ENCODE results near the gene ADD1. TPM values are rescaled to one million over a fixed set of nuclear protein-coding genes. Genes with fewer than 3 reads are reported as not detected.
"Not testable (repeated sequence)": the region's sequence is repeated elsewhere in the genome, so short reads cannot be mapped to it uniquely, and the experiment has no call there.

Gene ADD1
- total RNA-seq, 1 donor from 2014 or later: 283 TPM

GRCh38 chr4:2915789-2916188, 72.1 kb downstream of the ADD1 start:
- intact Hi-C loops (cut with micrococcal nuclease): no loop called here

- intact Hi-C loops (cut with micrococcal nuclease): not testable (repeated sequence)
Observed at GRCh38 chr4:2916696-2917095, 73.1 kb downstream of the ADD1 start.

GRCh38 chr4:2918300-2918699, 74.7 kb downstream of the ADD1 start:
- intact Hi-C loops (cut with micrococcal nuclease): not testable (repeated sequence)

- intact Hi-C loops (cut with micrococcal nuclease): not testable (repeated sequence)
Observed at GRCh38 chr4:2918714-2919113, 75.1 kb downstream of the ADD1 start.

GRCh38 chr4:2922453-2923101, 78.9 kb downstream of the ADD1 start:
- intact Hi-C loops (cut with micrococcal nuclease): not testable (repeated sequence)

- intact Hi-C loops (cut with micrococcal nuclease): no loop called here
Observed at GRCh38 chr4:2923141-2923551, 79.5 kb downstream of the ADD1 start.

- intact Hi-C loops (cut with micrococcal nuclease): no loop called here
Observed at GRCh38 chr4:2923668-2924173, 80.1 kb downstream of the ADD1 start.

- intact Hi-C loops (cut with micrococcal nuclease): no loop called here
Observed at GRCh38 chr4:2924286-2924685, 80.6 kb downstream of the ADD1 start.

GRCh38 chr4:2924765-2925301, 81.2 kb downstream of the ADD1 start:
- intact Hi-C loops (cut with micrococcal nuclease): no loop called here

- intact Hi-C loops (cut with micrococcal nuclease): no loop called here
Observed at GRCh38 chr4:2925496-2925895, 81.9 kb downstream of the ADD1 start.

GRCh38 chr4:2925931-2926860, 82.6 kb downstream of the ADD1 start:
- intact Hi-C loops (cut with micrococcal nuclease): no loop called here

GRCh38 chr4:2927016-2927695, 83.5 kb downstream of the ADD1 start:
- intact Hi-C loops (cut with micrococcal nuclease): no loop called here

- intact Hi-C loops (cut with micrococcal nuclease): no loop called here
Observed at GRCh38 chr4:2927696-2928075, 84.0 kb downstream of the ADD1 start.

GRCh38 chr4:2928242-2929176, 84.9 kb downstream of the ADD1 start:
- intact Hi-C loops (cut with micrococcal nuclease): no loop called here

- intact Hi-C loops (cut with micrococcal nuclease): no loop called here
Observed at GRCh38 chr4:2929469-2929868, 85.8 kb downstream of the ADD1 start.

- intact Hi-C loops (cut with micrococcal nuclease): loop anchor here (5.0 to 10.0 kb wide), 2 partner anchors 463 to 515 kb away; partner anchors contain the start of genes CFAP99, RNF4 and ZFYVE28
Observed at GRCh38 chr4:2930135-2930757, 86.6 kb downstream of the ADD1 start.

GRCh38 chr4:2930758-2931511, 87.3 kb downstream of the ADD1 start:
- intact Hi-C loops (cut with micrococcal nuclease): loop anchor here (5.0 to 10.0 kb wide), 2 partner anchors 464 to 516 kb away; partner anchors contain the start of genes CFAP99, RNF4 and ZFYVE28

GRCh38 chr4:2931512-2932301, 88.1 kb downstream of the ADD1 start:
- intact Hi-C loops (cut with micrococcal nuclease): loop anchor here (5.0 to 10.0 kb wide), 2 partner anchors 464 to 517 kb away; partner anchors contain the start of genes CFAP99, RNF4 and ZFYVE28

All from T-helper 1 cell treated with Interleukin-12 subunit alpha and Interleukin-12 subunit beta and Interleukin-4 antibody, amounts not matched to agents 30 ng/mL and 1 ng/mL, for 36 hours (primary cell).